Tibial nerve (tissue), 4 donors: ENCODE results near the gene RAB34. TPM values are rescaled to one million over a fixed set of nuclear protein-coding genes. Genes with fewer than 3 reads are reported as not detected.

Experiments
- DNase-seq, 2 donors: peaks; one replicate each; pipeline ENCODE4 v3.0.0-alpha.2; 2019; ENCODE audit warnings: low spot score in 2 of 2
- H3K27ac ChIP-seq, 4 donors: fragments of 200-600 bp; sonication (generic) in 3 of 4; one replicate each; pipeline ENCODE4 v1.5.1; 2017 to 2019; ENCODE audit warnings: mild to moderate bottlenecking in 1 of 4
- H3K27me3 ChIP-seq, 2 donors: fragments of 200-600 bp; sonication (generic) in 1 of 2; one replicate each; pipeline versions ENCODE4 v1.5.1 to v1.6.0; 2017 to 2019
- H3K36me3 ChIP-seq, 3 donors: fragments of 200-600 bp; sonication (generic); one replicate each; pipeline ENCODE4 v1.5.1; 2018 to 2019
- H3K4me1 ChIP-seq, 4 donors: fragments of 200-600 bp; sonication (generic) in 3 of 4; one replicate each; pipeline ENCODE4 v1.5.1; 2017 to 2019
- H3K4me3 ChIP-seq, 4 donors: fragments of 200-600 bp; sonication (generic) in 3 of 4; one replicate each; pipeline ENCODE4 v1.5.1; 2017 to 2019; ENCODE audit warnings: mild to moderate bottlenecking in 1 of 4, moderate library complexity in 1 of 4
- H3K9me3 ChIP-seq, 4 donors: fragments of 200-600 bp; sonication (generic) in 3 of 4; one replicate each; pipeline ENCODE4 v1.5.1; 2017 to 2019
- CTCF ChIP-seq, 5 experiments: fragments of 200-600 bp in 3 of 5; fragments of 450-650 bp in 2 of 5; sonication (generic) in 3 of 5; IDR thresholded peaks; one replicate each; pipeline ENCODE4 v1.5.1; 2016 to 2019; ENCODE audit warnings: antibody characterized with exemption in 5 of 5, mild to moderate bottlenecking in 3 of 5, moderate library complexity in 2 of 5
- EP300 ChIP-seq, 2 donors: sonication (generic); formaldehyde crosslinking; IDR thresholded peaks; one replicate each; pipeline ENCODE4 v1.6.1; 2017; ENCODE audit warnings: antibody characterized with exemption in 2 of 2, mild to moderate bottlenecking in 1 of 2
- POLR2A ChIP-seq, 2 donors: fragments of 450-650 bp; IDR thresholded peaks; one replicate each; pipeline ENCODE4 v1.6.1; 2017; ENCODE audit warnings: antibody characterized with exemption in 2 of 2, mild to moderate bottlenecking in 2 of 2, moderate library complexity in 2 of 2
- WGBS, 2 donors: methylation state at CpG; one replicate each; pipeline ENCODE4 v1.1.5; 2018; 5-methylcytosine and 5-hydroxymethylcytosine counted together
- total RNA-seq, 4 donors: library from RNA; depleted of rRNA; stranded (reverse); fragments of >200 nt; gene quantifications; one replicate each; pipeline ENCODE4 v1.1.0, GENCODE V29; 2016

RAB34 gene
- total RNA-seq, 4 donors from 2014 or later: 189 to 298 (median 196) TPM

DNA sequence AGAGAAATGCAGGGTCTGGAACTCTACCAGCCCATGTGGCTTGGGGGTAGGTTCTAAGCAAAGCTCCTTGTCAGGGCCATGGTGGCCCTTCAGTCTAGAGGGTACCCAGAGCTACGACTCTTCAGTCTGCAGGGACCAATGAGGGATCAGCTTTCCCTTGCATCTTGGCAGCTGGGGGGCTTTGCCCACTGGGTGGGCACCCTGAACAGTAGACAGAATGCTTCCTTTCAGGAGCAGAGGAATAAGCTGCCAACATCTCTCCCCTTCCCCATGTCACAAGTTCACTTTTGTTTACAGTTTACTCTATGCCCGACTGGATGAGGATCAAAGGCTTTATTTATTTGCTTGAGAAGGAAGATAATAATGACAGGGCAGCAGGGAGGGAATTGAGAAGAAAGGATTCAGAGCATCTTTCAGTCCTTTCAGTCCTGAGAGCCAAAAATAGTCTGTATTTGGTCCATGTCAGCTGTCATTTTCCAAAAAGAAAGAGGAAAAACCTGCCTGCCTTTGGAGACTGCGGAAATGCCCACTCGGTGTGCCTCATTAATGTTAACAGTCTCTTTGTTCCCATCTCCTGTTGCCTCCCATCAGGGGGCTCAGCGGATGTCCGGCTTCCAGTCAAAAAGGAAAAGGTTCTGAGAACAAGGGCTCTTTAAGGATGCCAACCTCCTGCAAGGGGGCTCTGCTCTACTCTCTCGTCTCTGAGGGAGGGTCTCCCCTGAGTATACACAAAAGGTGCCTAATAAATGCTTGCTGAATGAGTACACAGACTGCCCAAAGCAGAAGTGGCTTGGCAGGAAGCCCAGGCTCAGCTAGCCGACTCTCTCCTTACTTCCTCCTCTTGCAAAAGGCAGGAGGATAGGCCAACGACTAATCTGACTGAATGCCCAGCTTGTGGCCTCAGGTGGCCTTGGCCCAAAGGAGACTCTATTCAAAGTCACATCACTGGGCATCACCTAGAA lies 43.2 kb upstream of the RAB34 start:
- peak in 1 of 2 donors; percentile 38 for DNase-seq
- Histone ChIP-seq H3K27ac (no peak overlapping the region), H3K36me3 (peaks cover 6 to 35% (median 11%) of the 10 kb centered on the region in 3 donors), H3K4me1 (peaks cover 0 to 24% (median 0%) of the 10 kb centered on the region in 4 donors), H3K27me3 (no peaks in the 10 kb centered on the region), H3K9me3 (no peaks in the 10 kb centered on the region), H3K4me3 (no peak overlapping the region)
- WGBS, 2 donors: 26 to 28% methylated on average over 9 of the region's 9 CpGs
- TF ChIP-seq POLR2A (IDR thresholded peaks at IDR 0.05): no peak
- no peak for TF ChIP-seq CTCF (IDR thresholded peaks at IDR 0.05)
- no peak for TF ChIP-seq EP300 (IDR thresholded peaks at IDR 0.05)

GRCh38 chr17:28759256-28759865 lies 41.7 kb upstream of the RAB34 start:
- DNase-seq: no peak
- Histone ChIP-seq H3K9me3 (no peaks in the 10 kb centered on the region), H3K4me3 (no peak overlapping the region), H3K4me1 (peaks cover 0 to 30% (median 0%) of the 10 kb centered on the region in 4 donors), H3K36me3 (peaks cover 6 to 21% (median 11%) of the 10 kb centered on the region in 3 donors), H3K27me3 (no peaks in the 10 kb centered on the region), H3K27ac (no peak overlapping the region)
- TF ChIP-seq CTCF (IDR thresholded peaks at IDR 0.05) (no peak), POLR2A (IDR thresholded peaks at IDR 0.05) (no peak), EP300 (IDR thresholded peaks at IDR 0.05) (no peak)
- 87 to 88% methylated on average over 18 of the region's 18 CpGs for WGBS, 2 donors

GRCh38 chr17:28758411-28759121 lies 40.9 kb upstream of the RAB34 start:
- Histone ChIP-seq H3K4me3 (no peak overlapping the region), H3K27ac (no peak overlapping the region), H3K36me3 (peaks cover 6 to 20% (median 11%) of the 10 kb centered on the region in 3 donors), H3K4me1 (peaks cover 0 to 26% (median 0%) of the 10 kb centered on the region in 4 donors), H3K9me3 (no peaks in the 10 kb centered on the region), H3K27me3 (no peaks in the 10 kb centered on the region)
- TF ChIP-seq POLR2A (IDR thresholded peaks at IDR 0.05) (no peak), CTCF (IDR thresholded peaks at IDR 0.05) (no peak), EP300 (IDR thresholded peaks at IDR 0.05) (no peak)
- DNase-seq: no peak
- 91 to 95% methylated on average over 26 to 28 of the region's 32 CpGs for WGBS, 2 donors

GRCh38 chr17:28756049-28756804 lies 38.6 kb upstream of the RAB34 start:
- Histone ChIP-seq H3K36me3 (peaks cover 6 to 32% (median 11%) of the 10 kb centered on the region in 3 donors), H3K4me3 (no peak overlapping the region), H3K27ac (no peak overlapping the region), H3K27me3 (no peaks in the 10 kb centered on the region), H3K9me3 (no peaks in the 10 kb centered on the region), H3K4me1 (peaks cover 0 to 17% (median 0%) of the 10 kb centered on the region in 4 donors)
- TF ChIP-seq POLR2A (IDR thresholded peaks at IDR 0.05) (no peak), EP300 (IDR thresholded peaks at IDR 0.05) (no peak), CTCF (IDR thresholded peaks at IDR 0.05) (no peak)
- no peak for DNase-seq
- WGBS, 2 donors: 59 to 68% methylated on average over 5 of the region's 5 CpGs
